Measurements from ENCODE around the gene ICA1L. TPM values are rescaled to one million over a fixed set of nuclear protein-coding genes. Genes with fewer than 3 reads are reported as not detected.

The ICA1L gene
- total RNA-seq, 1 experiment from 2014 or later, result not detected

GRCh38 chr2:202885190-202885589 is 13.6 kb upstream of the ICA1L start:
- ChIA-PET POLR2A (ENCODE audit: unreplicated experiment) (no interaction called here), CTCF (no interaction called here)
- H3K36me3 ChIP-seq (ENCODE audit: low read depth), result no peaks in the 10 kb centered on the region

GRCh38 chr2:202883987-202884675 is 12.6 kb upstream of the ICA1L start:
- ChIA-PET POLR2A (ENCODE audit: unreplicated experiment) (no interaction called here), CTCF (no interaction called here)
- Histone ChIP-seq H3K4me1 (replicated peaks; ENCODE audit: insufficient read depth) (no peaks in the 10 kb centered on the region), H4K20me1 (ENCODE audit: insufficient read depth) (no peaks in the 10 kb centered on the region), H3K36me3 (ENCODE audit: low read depth) (no peaks in the 10 kb centered on the region), H3K4me3 (no peak overlapping the region), H3K27me3 (ENCODE audit: insufficient read depth, low read depth) (no peaks in the 10 kb centered on the region), H3K9me3 (ENCODE audit: insufficient read depth, low read depth) (no peaks in the 10 kb centered on the region), H2AFZ (no peak overlapping the region), H3K4me2 (no peak overlapping the region), H3K79me2 (ENCODE audit: low read depth) (no peaks in the 10 kb centered on the region), H3K27ac (no peak overlapping the region), H3K9me2 (ENCODE audit: insufficient read depth) (no peaks in the 10 kb centered on the region), H3F3A (ENCODE audit: insufficient read depth, low read depth) (no peaks in the 10 kb centered on the region)
- no peak for DNase-seq
- TF ChIP-seq CTCF (conservative IDR thresholded peaks at IDR 0.05) (no peak), EZH2 (IDR thresholded peaks at IDR 0.05; ENCODE audit: low read depth) (no peak)
- intact Hi-C loops (cut with micrococcal nuclease; ENCODE audit: unreplicated experiment), result no loop called here
- BruUV-seq (replicated peaks), result no TSS peak

More at GRCh38 chr2:202885190-202885589, 13.6 kb upstream of the ICA1L start:
- TF ChIP-seq EZH2 (IDR thresholded peaks at IDR 0.05; ENCODE audit: low read depth) (no peak), CTCF (conservative IDR thresholded peaks at IDR 0.05) (no peak)
- Histone ChIP-seq H4K20me1 (ENCODE audit: insufficient read depth) (no peaks in the 10 kb centered on the region), H3K4me1 (replicated peaks; ENCODE audit: insufficient read depth) (no peaks in the 10 kb centered on the region), H3K27me3 (ENCODE audit: insufficient read depth, low read depth) (no peaks in the 10 kb centered on the region), H3K4me3 (no peak overlapping the region), H3K4me2 (no peak overlapping the region), H3K27ac (no peak overlapping the region), H2AFZ (no peak overlapping the region), H3K9me3 (ENCODE audit: insufficient read depth, low read depth) (no peaks in the 10 kb centered on the region), H3K79me2 (ENCODE audit: low read depth) (no peaks in the 10 kb centered on the region), H3F3A (ENCODE audit: insufficient read depth, low read depth) (no peaks in the 10 kb centered on the region), H3K9me2 (ENCODE audit: insufficient read depth) (no peaks in the 10 kb centered on the region)
- no TSS peak for BruUV-seq (replicated peaks)
- no peak for DNase-seq
- intact Hi-C loops (cut with micrococcal nuclease; ENCODE audit: unreplicated experiment), result no loop called here

- H3F3A ChIP-seq (ENCODE audit: insufficient read depth, low read depth), result no peaks in the 10 kb centered on the region
- no peak for TF ChIP-seq CTCF (conservative IDR thresholded peaks at IDR 0.05)
- no peak for TF ChIP-seq EZH2 (IDR thresholded peaks at IDR 0.05; ENCODE audit: low read depth)
- no peaks in the 10 kb centered on the region for H3K9me2 ChIP-seq (ENCODE audit: insufficient read depth)
- H3K4me1 ChIP-seq (replicated peaks; ENCODE audit: insufficient read depth), result no peaks in the 10 kb centered on the region
- no peaks in the 10 kb centered on the region for H3K27me3 ChIP-seq (ENCODE audit: insufficient read depth, low read depth)
- no peaks in the 10 kb centered on the region for H3K36me3 ChIP-seq (ENCODE audit: low read depth)
- intact Hi-C loops (cut with micrococcal nuclease; ENCODE audit: unreplicated experiment), result no loop called here
- no peak overlapping the region for H3K27ac ChIP-seq
- DNase-seq, result no peak
- CTCF ChIA-PET, result no interaction called here
- BruUV-seq (replicated peaks), result no TSS peak
- no peaks in the 10 kb centered on the region for H4K20me1 ChIP-seq (ENCODE audit: insufficient read depth)
- H3K9me3 ChIP-seq (ENCODE audit: insufficient read depth, low read depth), result no peaks in the 10 kb centered on the region
- no peak overlapping the region for H2AFZ ChIP-seq
- no peak overlapping the region for H3K4me2 ChIP-seq
- H3K4me3 ChIP-seq, result no peak overlapping the region
- POLR2A ChIA-PET (ENCODE audit: unreplicated experiment), result no interaction called here
- H3K79me2 ChIP-seq (ENCODE audit: low read depth), result no peaks in the 10 kb centered on the region
These were observed 10.0 kb upstream of the ICA1L start for GRCh38 chr2:202881570-202881969.

Data from PC-9 (cell line).